ENCODE data around the gene KCNJ4. TPM values are rescaled to one million over a fixed set of nuclear protein-coding genes. Genes with fewer than 3 reads are reported as not detected.

The KCNJ4 gene
- total RNA-seq, 1 experiment from 2014 or later, result 0.92 TPM

- peaks cover 16 to 33% of the 10 kb centered on the region in 2 experiments for H3K4me1 Mint-ChIP-seq
Measured at GRCh38 chr22:38427940-38428339, 27.1 kb downstream of the KCNJ4 start.

More at GRCh38 chr22:38427940-38428339, 27.1 kb downstream of the KCNJ4 start:
- WGBS (ENCODE audit: extremely low coverage, insufficient read length, low lambda C conversion rate), result no CpG with 5 or more reads among the region's 31 CpGs
- Histone ChIP-seq H3K27me3 (ENCODE audit: insufficient read depth, low read length) (no peaks in the 10 kb centered on the region), H3T11ph (ENCODE audit: low read length) (no peak overlapping the region), H3K27ac (ENCODE audit: insufficient read length, low read depth, low read length) (no peak overlapping the region), H4K5ac (ENCODE audit: insufficient read length, low read depth, low read length) (no peak overlapping the region), H3K79me2 (ENCODE audit: insufficient read depth, low read length) (no peaks in the 10 kb centered on the region), H3K4me1 (ENCODE audit: insufficient read depth, low read length) (no peaks in the 10 kb centered on the region; the same call in 1 of the 2 replicates), H3K56ac (ENCODE audit: insufficient read length, low read depth, low read length) (no peak overlapping the region), H3K9ac (ENCODE audit: extremely low read depth, insufficient read length, low read length) (no peak overlapping the region), H2AK5ac (ENCODE audit: insufficient read length, low read length) (no peak overlapping the region), H3K79me1 (ENCODE audit: insufficient read depth, low read depth, low read length, poor library complexity, severe bottlenecking) (no peaks in the 10 kb centered on the region), H2BK120ac (ENCODE audit: low read depth, low read length, poor library complexity, severe bottlenecking) (no peak overlapping the region), H3K14ac (ENCODE audit: insufficient read depth, low read length) (no peak overlapping the region), H3K18ac (ENCODE audit: insufficient read length, low read depth, low read length) (no peak overlapping the region), H3K23ac (ENCODE audit: insufficient read length, low read depth, low read length) (no peak overlapping the region), H2BK12ac (ENCODE audit: insufficient read length, low read depth, low read length) (no peak overlapping the region), H3K23me2 (ENCODE audit: insufficient read length, low read depth, low read length, poor library complexity, severe bottlenecking) (no peaks in the 10 kb centered on the region), H4K20me1 (ENCODE audit: control insufficient read depth, insufficient read depth, insufficient read length) (no peaks in the 10 kb centered on the region), H2AFZ (ENCODE audit: low read length) (no peak overlapping the region), H2BK15ac (ENCODE audit: low read depth, low read length) (no peak overlapping the region), H4K91ac (ENCODE audit: insufficient read length, low read depth, low read length) (no peak overlapping the region), H3K4me2 (ENCODE audit: insufficient read depth, insufficient read length, low read length) (no peak overlapping the region), H4K8ac (replicated peaks; ENCODE audit: insufficient read length, low read depth, low read length) (no peak overlapping the region), H3K4ac (ENCODE audit: low read depth, low read length) (no peak overlapping the region), H2BK20ac (ENCODE audit: low read depth, low read length, poor library complexity, severe bottlenecking) (no peak overlapping the region), H2BK5ac (ENCODE audit: insufficient read length, low read length) (no peak overlapping the region), H3K9me3 (ENCODE audit: control insufficient read depth, low read depth, low read length) (no peaks in the 10 kb centered on the region)
- Mint-ChIP-seq H3K4me3 (no peak overlapping the region), H3K27me3 (ENCODE audit: low read depth) (no peaks in the 10 kb centered on the region), H3K27ac (no peak overlapping the region), H3K9me3 (no peaks in the 10 kb centered on the region), H3K36me3 (ENCODE audit: insufficient read depth in 1 of 3, low read depth in 3 of 3) (no peaks in the 10 kb centered on the region)
- no peak for TF ChIP-seq CTCF (conservative IDR thresholded peaks at IDR 0.05)
- no peak for DNase-seq

Measured in H9 (cell line).